PFSK-1 (cell line): ENCODE results near the gene PITPNM3.

Experiments used
- POLR2AphosphoS5 ChIP-seq: IDR thresholded peaks from 2 replicates; pipeline ENCODE4 v1.6.1; 2012; ENCODE audit warnings: low read depth, mild to moderate bottlenecking, control low read depth, low read length, moderate library complexity
- TAF1 ChIP-seq: IDR thresholded peaks from 2 replicates; pipeline ENCODE4 v1.6.1; 2012; ENCODE audit warnings: low read length, control low read depth, borderline replicate concordance; ENCODE audit not compliant: insufficient read depth

DNA sequence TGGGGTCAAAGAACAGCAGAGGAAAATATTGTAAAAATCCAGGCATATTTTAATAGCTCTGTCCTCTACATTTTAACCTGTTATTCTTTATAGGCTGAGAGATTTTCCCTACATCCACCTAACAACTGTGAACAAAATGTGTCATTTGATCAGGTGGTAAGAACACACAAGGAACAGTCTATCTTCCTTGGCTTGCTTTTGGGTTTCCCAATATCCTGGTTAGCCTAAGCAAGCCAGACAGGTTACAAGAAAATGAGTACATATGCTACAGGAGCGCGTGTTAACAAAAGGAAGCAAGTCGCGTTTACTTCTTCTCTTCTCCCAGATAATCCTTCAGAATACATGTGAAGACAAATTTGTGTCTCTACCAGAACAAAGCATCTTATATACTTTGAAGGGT lies 31.0 kb upstream of the PITPNM3 start:
- no peak for TF ChIP-seq POLR2AphosphoS5
- no peak for TF ChIP-seq TAF1
